NCI-H146 treated with DMSO at 0.1 percent for 48 hours (cell line): ENCODE results near the gene SLC22A25.
"Not testable (repeated sequence)": the region's sequence is repeated elsewhere in the genome, so short reads cannot be mapped to it uniquely, and the experiment has no call there.

Source experiments
- DNase-seq: peaks from one replicate; lab custom pipeline; 2025; ENCODE audit not compliant: unreplicated experiment; lab: John Stamatoyannopoulos, UW

SLC22A25 gene

GRCh38 chr11:63243533-63243932 lies at the start of gene SLC22A25:
TSS of gene SLC22A25 (minus strand) at chr11:63243599. CDS start at chr11:63229652, 13,947 bp downstream.
- DNase-seq: no peak

- DNase-seq: no peak
These were observed 46.9 kb upstream of the SLC22A25 start for GRCh38 chr11:63290285-63290684.

GRCh38 chr11:63289658-63290057 lies 46.3 kb upstream of the SLC22A25 start:
- DNase-seq: no peak

- DNase-seq: no peak
These were observed 39.2 kb upstream of the SLC22A25 start for GRCh38 chr11:63282579-63282978.

- no peak for DNase-seq
These were observed 37.5 kb upstream of the SLC22A25 start for GRCh38 chr11:63280920-63281319.

- no peak for DNase-seq
These were observed 34.0 kb upstream of the SLC22A25 start for GRCh38 chr11:63277345-63277943.

- DNase-seq: no peak
These were observed 31.4 kb upstream of the SLC22A25 start for GRCh38 chr11:63274776-63275175.

- no peak for DNase-seq
These were observed 30.3 kb upstream of the SLC22A25 start for GRCh38 chr11:63273685-63274084.

GRCh38 chr11:63262547-63262946 lies 19.1 kb upstream of the SLC22A25 start:
- no peak for DNase-seq

GRCh38 chr11:63251312-63251711 lies 7.9 kb upstream of the SLC22A25 start:
- DNase-seq: no peak

- DNase-seq: no peak
These were observed 7.0 kb upstream of the SLC22A25 start for GRCh38 chr11:63250162-63251050.

- DNase-seq: no peak
These were observed 5.6 kb upstream of the SLC22A25 start for GRCh38 chr11:63248966-63249365.

GRCh38 chr11:63247237-63248002 lies 4.0 kb upstream of the SLC22A25 start:
- not testable (repeated sequence) for DNase-seq

- DNase-seq: no peak
These were observed 2.6 kb upstream of the SLC22A25 start for GRCh38 chr11:63246045-63246444.

GRCh38 chr11:63244862-63245261 lies 1.5 kb upstream of the SLC22A25 start:
- no peak for DNase-seq

- DNase-seq: no peak
These were observed 1.2 kb downstream of the SLC22A25 start for GRCh38 chr11:63242089-63242781.

- DNase-seq: no peak
These were observed 2.5 kb downstream of the SLC22A25 start for GRCh38 chr11:63240791-63241379.

GRCh38 chr11:63240098-63240497 lies 3.3 kb downstream of the SLC22A25 start:
- DNase-seq: no peak

GRCh38 chr11:63239254-63239653 lies 4.1 kb downstream of the SLC22A25 start:
- no peak for DNase-seq

GRCh38 chr11:63237413-63237812 lies 6.0 kb downstream of the SLC22A25 start:
- no peak for DNase-seq
